H1 (cell line): ENCODE data around the gene TMEM63A. TPM values are rescaled to one million over a fixed set of nuclear protein-coding genes. Genes with fewer than 3 reads are reported as not detected.

Experiments
- CTCF ChIA-PET: fragments of 300-600 bp; sonication (Branson Sonifier 250); formaldehyde crosslinking; loops from one replicate; lab custom pipeline; 2021; ENCODE audit not compliant: partially characterized antibody; lab: Charles Lee
- POLR2A ChIA-PET: fragments of 300-600 bp; sonication (Branson Sonifier 250); formaldehyde crosslinking; loops from one replicate; lab custom pipeline; 2021; ENCODE audit warnings: inconsistent platforms; ENCODE audit not compliant: partially characterized antibody; lab: Charles Lee
- DNase-seq, 2 experiments: peaks; one replicate each; pipeline versions ENCODE4 v3.0.0 to v3.0.0-alpha.2; 2010 to 2022; ENCODE audit warnings: low spot score in 2 of 2, low read depth in 1 of 2, mixed read lengths in 1 of 2
- FAIRE-seq: peaks from 2 replicates; lab custom pipeline; 2011; peaks lifted over from hg19 to GRCh38; lab: Jason Lieb, UNC
- H2AFZ ChIP-seq: 2 replicates; pipeline ENCODE4 v1.8.1; 2012; ENCODE audit warnings: low read length, inconsistent platforms
- H2AK5ac ChIP-seq: 2 replicates; pipeline ENCODE4 v1.6.1; 2013; ENCODE audit warnings: low read depth, low read length
- H2BK120ac ChIP-seq: replicated peaks from 2 replicates; pipeline ENCODE3; 2013; ENCODE audit warnings: low read depth, low read length, inconsistent platforms
- H2BK12ac ChIP-seq: 2 replicates; pipeline ENCODE4 v1.6.1; 2013; ENCODE audit warnings: low read depth, low read length
- H2BK15ac ChIP-seq: 2 replicates; pipeline ENCODE4 v1.6.1; 2013; ENCODE audit warnings: low read length
- H2BK20ac ChIP-seq: 2 replicates; pipeline ENCODE4 v1.6.1; 2013; ENCODE audit warnings: low read length
- H2BK5ac ChIP-seq: 2 replicates; pipeline ENCODE4 v1.6.1; 2013; ENCODE audit warnings: low read depth, low read length
- H3K14ac ChIP-seq: 2 replicates; pipeline ENCODE4 v1.6.1; 2013; ENCODE audit warnings: inconsistent platforms; ENCODE audit not compliant: insufficient read length
- H3K18ac ChIP-seq: 2 replicates; pipeline ENCODE4 v1.6.1; 2013; ENCODE audit warnings: low read length; ENCODE audit errors: extremely low read depth
- H3K23ac ChIP-seq: 2 replicates; pipeline ENCODE4 v1.6.1; 2013; ENCODE audit warnings: inconsistent platforms; ENCODE audit not compliant: insufficient read length
- H3K23me2 ChIP-seq: 2 replicates; pipeline ENCODE4 v1.6.1; 2013; ENCODE audit warnings: low read depth, low read length
- H3K27ac ChIP-seq: 2 replicates; pipeline ENCODE4 v1.6.1; 2011; ENCODE audit warnings: low read depth, low read length, inconsistent platforms
- H3K27me3 ChIP-seq, 4 experiments: replicated peaks in 1 of 4; 1 replicate in 1 of 4; 2 replicates in 3 of 4; pipeline versions ENCODE4 v1.6.1 to v1.8.1; 2011 to 2013; ENCODE audit warnings: low read length in 3 of 4, mild to moderate bottlenecking in 3 of 4, inconsistent platforms in 2 of 4, mixed read lengths in 2 of 4, moderate library complexity in 1 of 4; ENCODE audit not compliant: control insufficient read depth in 3 of 4, insufficient read depth in 3 of 4; ENCODE audit errors: extremely low read depth in 1 of 4
- H3K36me3 ChIP-seq, 4 experiments: 2 replicates each; pipeline versions ENCODE4 v1.6.1 to v1.8.1; 2011 to 2013; ENCODE audit warnings: mild to moderate bottlenecking in 4 of 4, low read length in 3 of 4, moderate library complexity in 2 of 4, control low read depth in 1 of 4, inconsistent platforms in 1 of 4; ENCODE audit not compliant: insufficient read depth in 4 of 4, control insufficient read depth in 2 of 4
- H3K4ac ChIP-seq: replicated peaks from 2 replicates; pipeline ENCODE3; 2013; ENCODE audit warnings: low read length, low read depth, mixed read lengths, inconsistent platforms; ENCODE audit not compliant: insufficient read length
- H3K4me1 ChIP-seq, 4 experiments: replicated peaks in 1 of 4; 1 replicate in 1 of 4; 2 replicates in 3 of 4; pipeline versions ENCODE4 v1.6.1 to v1.8.1; 2011 to 2013; ENCODE audit warnings: low read length in 3 of 4, inconsistent platforms in 2 of 4, mixed read lengths in 1 of 4; ENCODE audit not compliant: insufficient read depth in 4 of 4, control insufficient read depth in 3 of 4
- H3K4me2 ChIP-seq, 2 experiments: 2 replicates each; pipeline versions ENCODE4 v1.6.1 to v1.8.1; 2011 to 2013; ENCODE audit warnings: low read depth in 2 of 2, low read length in 2 of 2, control low read depth in 1 of 2, inconsistent platforms in 1 of 2, mild to moderate bottlenecking in 1 of 2; ENCODE audit not compliant: insufficient read depth in 1 of 2
- H3K4me3 ChIP-seq, 4 experiments: fragments of 200-600, 300-600 bp in 1 of 4; sonication (generic), shearing (Covaris generic), sonication (Bioruptor Twin) in 1 of 4; 2 replicates each; pipeline versions ENCODE4 v1.5.1 to v1.8.1; 2011 to 2016; ENCODE audit warnings: low read length in 4 of 4, low read depth in 3 of 4, control low read depth in 2 of 4, inconsistent platforms in 2 of 4, mild to moderate bottlenecking in 2 of 4, mixed read lengths in 1 of 4, moderate library complexity in 1 of 4; ENCODE audit not compliant: insufficient read depth in 2 of 4; ENCODE audit errors: extremely low read depth in 1 of 4
- H3K56ac ChIP-seq: replicated peaks from 2 replicates; pipeline ENCODE3; 2013; ENCODE audit warnings: low read depth, mild to moderate bottlenecking, mixed read lengths, low read length, inconsistent platforms; ENCODE audit not compliant: insufficient read length
- H3K79me1 ChIP-seq: 2 replicates; pipeline ENCODE4 v1.6.1; 2013; ENCODE audit warnings: low read depth, low read length, control low read depth
- H3K79me2 ChIP-seq, 2 experiments: 2 replicates each; pipeline versions ENCODE4 v1.6.1 to v1.8.1; 2012 to 2013; ENCODE audit warnings: low read length in 2 of 2, mild to moderate bottlenecking in 2 of 2, inconsistent platforms in 1 of 2; ENCODE audit not compliant: insufficient read depth in 2 of 2, control insufficient read depth in 1 of 2
- H3K9ac ChIP-seq, 4 experiments: replicated peaks in 1 of 4; 1 replicate in 1 of 4; 2 replicates in 3 of 4; pipeline versions ENCODE4 v1.6.1 to v1.8.1; 2011 to 2013; ENCODE audit warnings: low read depth in 3 of 4, low read length in 3 of 4, control low read depth in 2 of 4, mild to moderate bottlenecking in 2 of 4, moderate library complexity in 2 of 4, inconsistent platforms in 1 of 4; ENCODE audit errors: extremely low read depth in 1 of 4
- H3K9me3 ChIP-seq, 2 experiments: 2 replicates each; pipeline versions ENCODE4 v1.6.1 to v1.8.1; 2012 to 2013; ENCODE audit warnings: mild to moderate bottlenecking in 2 of 2, moderate library complexity in 2 of 2, control low read depth in 1 of 2, inconsistent platforms in 1 of 2, low read depth in 1 of 2, low read length in 1 of 2, mixed read lengths in 1 of 2; ENCODE audit not compliant: insufficient read depth in 2 of 2
- H4K20me1 ChIP-seq, 2 experiments: replicated peaks in 1 of 2; 2 replicates each; pipeline versions ENCODE3 to v1.8.1; 2011 to 2013; ENCODE audit warnings: inconsistent platforms in 2 of 2, low read length in 2 of 2, mild to moderate bottlenecking in 1 of 2; ENCODE audit not compliant: insufficient read depth in 2 of 2, control insufficient read depth in 1 of 2
- H4K5ac ChIP-seq: 2 replicates; pipeline ENCODE4 v1.6.1; 2013; ENCODE audit warnings: low read length, low read depth, mixed read lengths, inconsistent platforms; ENCODE audit not compliant: insufficient read length
- H4K8ac ChIP-seq: 2 replicates; pipeline ENCODE4 v1.8.0; 2013; ENCODE audit warnings: mild to moderate bottlenecking, moderate library complexity, low read length, inconsistent platforms; ENCODE audit not compliant: insufficient read depth; ENCODE audit errors: extremely low read depth
- H4K91ac ChIP-seq: replicated peaks from 2 replicates; pipeline ENCODE3; 2013; ENCODE audit warnings: low read length, mixed read lengths, inconsistent platforms; ENCODE audit not compliant: insufficient read length
- CTCF ChIP-seq, 3 experiments: IDR thresholded peaks; 1 replicate in 2 of 3; 2 replicates in 1 of 3; pipeline versions ENCODE4 v1.5.1 to v1.6.1; 2011; ENCODE audit warnings: low read length in 3 of 3, mild to moderate bottlenecking in 3 of 3, inconsistent platforms in 2 of 3, low read depth in 1 of 3, moderate library complexity in 1 of 3; ENCODE audit not compliant: insufficient read depth in 1 of 3; ENCODE audit errors: control extremely low read depth in 1 of 3
- EZH2 ChIP-seq: fragments of 200-600 bp; sonication (generic); IDR thresholded peaks from 2 replicates; pipeline ENCODE4 v1.7.1; 2012; ENCODE audit warnings: low read depth, mild to moderate bottlenecking, moderate library complexity, low read length, inconsistent platforms; ENCODE audit not compliant: severe bottlenecking
- GABPA ChIP-seq: IDR thresholded peaks from 2 replicates; pipeline ENCODE4 v1.6.1; 2011; ENCODE audit warnings: mild to moderate bottlenecking, low read length, moderate library complexity, borderline replicate concordance; ENCODE audit not compliant: insufficient read depth
- HDAC2 ChIP-seq, 2 experiments: fragments of 300-600 bp in 1 of 2; sonication (generic) in 1 of 2; IDR thresholded peaks; 2 replicates each; pipeline ENCODE4 v1.6.1; 2011 to 2012; ENCODE audit warnings: low read depth in 2 of 2, low read length in 2 of 2, mild to moderate bottlenecking in 2 of 2, moderate library complexity in 2 of 2, borderline replicate concordance in 1 of 2, inconsistent platforms in 1 of 2
- RAD21 ChIP-seq, 2 experiments: IDR thresholded peaks in 1 of 2; conservative IDR thresholded peaks in 1 of 2; 2 replicates each; pipeline ENCODE4 v1.6.1; 2011; ENCODE audit warnings: low read depth in 2 of 2, low read length in 2 of 2, improper control_type of control experiment in 1 of 2, inconsistent platforms in 1 of 2, mild to moderate bottlenecking in 1 of 2, moderate library complexity in 1 of 2
- WGBS, 2 experiments: shearing (Covaris generic) in 1 of 2; methylation state at CpG; one replicate each; pipeline versions ENCODE4 v1.1.6 to v1.1.7; 2013 to 2015; ENCODE audit warnings: low lambda C conversion rate in 2 of 2, mixed read lengths in 2 of 2, inconsistent platforms in 1 of 2, low coverage in 1 of 2, missing lambda C conversion rate in 1 of 2; ENCODE audit not compliant: insufficient replicate concordance in 2 of 2, insufficient coverage in 1 of 2, insufficient read length in 1 of 2; ENCODE audit errors: extremely low coverage in 1 of 2, missing lambda C conversion rate in 1 of 2; 5-methylcytosine and 5-hydroxymethylcytosine counted together
- polyA plus RNA-seq, 7 experiments: library from polyadenylated mRNA; depleted of rRNA in 3 of 7; stranded (reverse) in 5 of 7; unstranded in 2 of 7; fragments of >200 nt in 5 of 7; fragments of 200-250 nt in 2 of 7; gene quantifications; 1 replicate in 5 of 7; 2 replicates in 1 of 7; 4 replicates in 1 of 7; pipeline versions ENCODE4 v1.2.1 to v1.2.3, GENCODE V29; 2011 to 2013; ENCODE audit warnings: missing spikeins in 2 of 7, mixed read lengths in 2 of 7
- total RNA-seq: library from RNA; stranded (reverse); fragmentation: NEBNext Ultra II Directional; extraction: Animal tissue kit (Norgen Biotek cat#: 25700); gene quantifications from 2 replicates; pipeline ENCODE4 v1.2.1, GENCODE V29; 2021

TMEM63A gene
- total and polyA plus RNA-seq, 2 of the 8 experiments (the other 6 are each of a cell fraction or from before 2014, with no cell fraction given): 26.1 to 55.4 TPM

DNA sequence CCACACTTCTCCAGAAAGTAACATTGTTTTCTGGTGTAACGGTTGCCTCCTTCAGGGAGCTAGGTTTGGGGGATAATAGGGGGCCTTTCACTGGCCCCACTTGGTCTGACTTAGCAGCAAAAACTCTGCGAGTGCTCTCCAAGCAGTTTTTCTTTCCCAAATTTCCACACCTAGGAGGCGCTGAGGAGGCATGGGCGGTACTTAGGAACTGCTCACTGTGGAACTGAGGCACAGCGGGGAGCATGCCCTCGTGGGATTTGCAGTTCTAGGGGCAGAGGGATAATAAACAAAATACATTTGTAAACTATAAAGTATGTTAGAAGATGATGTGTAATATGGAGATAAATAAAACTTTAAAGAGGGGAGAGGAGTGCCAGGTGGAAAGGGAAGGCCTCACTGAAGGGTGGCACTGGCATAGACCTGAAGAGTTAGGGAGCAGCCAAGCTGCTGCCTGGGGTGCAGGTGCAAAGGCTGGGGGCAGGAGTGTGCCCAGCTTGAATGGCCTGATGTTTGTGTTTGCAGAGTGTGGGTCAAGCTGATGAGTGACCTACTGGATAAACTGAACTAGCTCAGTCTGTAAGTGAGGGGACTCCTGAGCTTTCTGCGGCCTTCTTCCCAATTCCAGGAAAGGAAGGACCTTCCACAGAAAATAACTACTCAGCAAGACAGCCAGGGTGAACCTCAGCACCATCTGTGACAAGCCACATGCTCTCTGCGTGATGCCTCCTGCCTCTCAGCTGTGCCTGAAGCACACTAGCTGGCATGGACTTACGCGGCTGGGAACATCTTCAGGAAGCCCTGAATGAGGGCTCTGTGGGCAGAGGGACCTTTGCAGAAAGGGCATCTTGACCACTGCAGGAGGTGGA, 70.3 kb downstream of the TMEM63A start:
- 0 out of 2 replicates have a peak overlapping the region, but pooled peaks have one; percentile 32 for H2AK5ac ChIP-seq
- no peak overlapping the region for H3K27ac ChIP-seq
- no peak for DNase-seq
- no peak overlapping the region for H2BK20ac ChIP-seq
- peaks cover 0 to 4% (median 0%) of the 10 kb centered on the region in 4 experiments; a peak in 1 of 7 replicates for H3K27me3 ChIP-seq
- peaks cover 9 to 28% (median 14%) of the 10 kb centered on the region in 4 experiments for H3K4me1 ChIP-seq
- H2BK12ac ChIP-seq: peak overlapping the region; percentile 4; the same call in 1 of the 2 replicates
- H2AFZ ChIP-seq: no peak overlapping the region
- H4K5ac ChIP-seq: no peak overlapping the region
- H3K56ac ChIP-seq: no peak overlapping the region
- H3K23ac ChIP-seq: no peak overlapping the region
- FAIRE-seq: no peak
- peak overlapping the region; percentile 82 to 96 for H3K4me2 ChIP-seq
- peaks cover 0 to 2% of the 10 kb centered on the region in 2 experiments for H4K20me1 ChIP-seq
- no peaks in the 10 kb centered on the region for H3K36me3 ChIP-seq
- H4K8ac ChIP-seq: no peak overlapping the region
- no peak overlapping the region for H4K91ac ChIP-seq
- no peak overlapping the region for H3K4ac ChIP-seq
- no peak overlapping the region for H3K14ac ChIP-seq
- POLR2A ChIA-PET: interaction anchor here (0.5 to 13.3 kb wide), 15 partner anchors 11 to 344 kb away, joined by 3 to 166 read pairs (median 4); partner anchors contain the start of genes PYCR2, SDE2 and SRP9
- H3K79me2 ChIP-seq: peaks cover 0 to 20% of the 10 kb centered on the region in 2 experiments; a peak in 1 of 4 replicates
- H3K23me2 ChIP-seq: peaks cover 4% of the 10 kb centered on the region; the same call in 1 of the 2 replicates
- peaks cover 6% of the 10 kb centered on the region; the same call in 1 of the 2 replicates for H3K79me1 ChIP-seq
- no peaks in the 10 kb centered on the region for H3K9me3 ChIP-seq
- H3K9ac ChIP-seq: no peak overlapping the region; a peak in 2 of 7 replicates
- peak overlapping the region; percentile 15; the same call in 1 of the 2 replicates for H2BK5ac ChIP-seq
- no peak overlapping the region for H2BK120ac ChIP-seq
- WGBS, 2 experiments: 60% methylated on average over 10 of the region's 10 CpGs; no CpG with 5 or more reads in 1 of the 2 experiments
- peak overlapping the region; percentile 54; the same call in 1 of the 2 replicates for H3K18ac ChIP-seq
- peak overlapping the region; percentile 83; the same call in 1 of the 2 replicates for H2BK15ac ChIP-seq
- peak overlapping the region; percentile 40 to 80 (median 52); a peak in 5 of 8 replicates for H3K4me3 ChIP-seq
- CTCF ChIA-PET: interaction anchor here (0.5 to 8.4 kb wide), 44 partner anchors 9 to 351 kb away, joined by 3 to 50 read pairs (median 5); partner anchors contain the start of gene SRP9
- TF ChIP-seq RAD21 (IDR thresholded peaks at IDR 0.05 in 1 of 2, conservative IDR thresholded peaks at IDR 0.05 in 1 of 2; ENCODE audit: low read depth in 2 of 2, low read length in 2 of 2) (peak; percentile 31 to 61; a peak in 3 of 4 replicates), HDAC2 (IDR thresholded peaks at IDR 0.05; ENCODE audit: borderline replicate concordance in 1 of 2, low read depth in 2 of 2, low read length in 2 of 2) (peak in 1 of 2 experiments; percentile 79; a peak in 1 of 4 replicates), EZH2 (no peak), GABPA (0 out of 2 replicates have a peak, but pooled peaks have one; percentile 21), CTCF (IDR thresholded peaks at IDR 0.05; ENCODE audit: control extremely low read depth in 1 of 3, insufficient read depth in 1 of 3, low read depth in 1 of 3, low read length in 3 of 3) (peak; percentile 66 to 74 (median 71))
